Astrocyte of the spinal cord (primary cell): ENCODE results near the gene TGFBRAP1.

Experiments
- DNase-seq: peaks from one replicate; pipeline ENCODE4 v3.0.0; 2011; ENCODE audit warnings: low read depth, low spot score
- H3K4me3 ChIP-seq: 2 replicates; pipeline ENCODE4 v1.5.1; 2011; ENCODE audit warnings: low read depth, mild to moderate bottlenecking, low read length, moderate library complexity
- CTCF ChIP-seq: IDR thresholded peaks from 2 replicates; pipeline ENCODE4 v1.5.1; 2012; ENCODE audit warnings: low read depth, mild to moderate bottlenecking, low read length, inconsistent platforms
- in situ Hi-C: cut with HindIII; loops from 2 replicates; pipeline ENCODE4 v1.10.0; 2017; ENCODE audit warnings: low sequenced_read_pairs

Gene TGFBRAP1

GRCh38 chr2:105243961-105244360, 85.6 kb downstream of the TGFBRAP1 start:
- peak; percentile 42 for TF ChIP-seq CTCF
- in situ Hi-C loops, result no loop called here
- no peak overlapping the region for H3K4me3 ChIP-seq

GRCh38 chr2:105242286-105242993, 87.1 kb downstream of the TGFBRAP1 start:
- in situ Hi-C loops, result no loop called here
- no peak for DNase-seq
- H3K4me3 ChIP-seq, result no peak overlapping the region
- no peak for TF ChIP-seq CTCF

More at GRCh38 chr2:105243961-105244360, 85.6 kb downstream of the TGFBRAP1 start:
- no peak for DNase-seq

GRCh38 chr2:105241443-105241842, 88.1 kb downstream of the TGFBRAP1 start, which contains the start of gene GPR45:
GPR45 (plus strand) TSS chr2:105241743; CDS start chr2:105241859, 116 bp downstream.
- no peak for DNase-seq
- H3K4me3 ChIP-seq, result no peak within 1 kb of the TSS
- in situ Hi-C loops, result no loop called here
- no peak for TF ChIP-seq CTCF

- in situ Hi-C loops, result no loop called here
- no peak for TF ChIP-seq CTCF
- no peak overlapping the region for H3K4me3 ChIP-seq
- DNase-seq, result peak; percentile 88
Observed at GRCh38 chr2:105239924-105240323, 89.6 kb downstream of the TGFBRAP1 start.

GRCh38 chr2:105238664-105239240, 90.8 kb downstream of the TGFBRAP1 start:
- in situ Hi-C loops, result no loop called here

More at GRCh38 chr2:105238664-105239240, 90.8 kb downstream of the TGFBRAP1 start:
- no peak for TF ChIP-seq CTCF
- no peak overlapping the region for H3K4me3 ChIP-seq
- DNase-seq, result no peak
